ENCODE data around the gene SHF.
A peak's percentile ranks its signal among the peaks of the same experiment; 100 is the strongest.

Gene SHF

GRCh38 chr15:45198337-45199135 lies 10.8 kb upstream of the SHF start:
- peak; percentile 97 to 98 for DNase-seq

- no peak for DNase-seq
These were observed 9.7 kb upstream of the SHF start for GRCh38 chr15:45197512-45197911.

GRCh38 chr15:45187578-45187893 lies 230 bp downstream of the SHF start:
- no peak for DNase-seq

- peak in 1 of 2 experiments; percentile 32 for DNase-seq
These were observed 792 bp downstream of the SHF start for GRCh38 chr15:45186771-45187577.

GRCh38 chr15:45185903-45186770 lies 1.6 kb downstream of the SHF start:
- DNase-seq, result no peak

GRCh38 chr15:45185069-45185779 lies 2.5 kb downstream of the SHF start:
- no peak for DNase-seq

GRCh38 chr15:45184562-45185041 lies 3.2 kb downstream of the SHF start:
- no peak for DNase-seq

GRCh38 chr15:45183511-45183910 lies 4.3 kb downstream of the SHF start:
- no peak for DNase-seq

GRCh38 chr15:45182996-45183395 lies 4.8 kb downstream of the SHF start:
- DNase-seq, result no peak

GRCh38 chr15:45181491-45182285 lies 6.1 kb downstream of the SHF start:
- no peak for DNase-seq

GRCh38 chr15:45180648-45181436 lies 6.9 kb downstream of the SHF start:
- DNase-seq, result no peak

- peak; percentile 47 to 58 for DNase-seq
These were observed 7.6 kb downstream of the SHF start for GRCh38 chr15:45180201-45180600.

- peak; percentile 66 to 68 for DNase-seq
These were observed 8.4 kb downstream of the SHF start for GRCh38 chr15:45179221-45179985.

- DNase-seq, result no peak
These were observed 10.5 kb downstream of the SHF start for GRCh38 chr15:45177285-45177684.

- DNase-seq, result no peak
These were observed 13.2 kb downstream of the SHF start for GRCh38 chr15:45174577-45174976.

- DNase-seq, result no peak
These were observed 13.7 kb downstream of the SHF start for GRCh38 chr15:45174069-45174468.

- no peak for DNase-seq
These were observed 15.9 kb downstream of the SHF start for GRCh38 chr15:45171912-45172311.

- DNase-seq, result no peak
These were observed 17.9 kb downstream of the SHF start for GRCh38 chr15:45169608-45170480.
